Heart right ventricle (tissue), 16 donors: Measurements from ENCODE around the gene LMX1B. TPM values are rescaled to one million over a fixed set of nuclear protein-coding genes. Genes with fewer than 3 reads are reported as not detected.

Source experiments
- ATAC-seq, 8 donors: fragments of 200-7000 bp; cut with Tn5 transposase; one replicate each; pipeline ENCODE4 v1.9.1; 2020; ENCODE audit warnings: mild to moderate bottlenecking in 8 of 8, moderate library complexity in 8 of 8, moderate number of reproducible peaks in 1 of 8
- DNase-seq, 2 donors: peaks; one replicate each; pipeline ENCODE4 v3.0.0-alpha.2; 2020
- H3K27ac ChIP-seq, 10 donors: fragments of 200-600 bp; sonication (generic) in 2 of 10; one replicate each; pipeline versions ENCODE4 v1.5.0 to v1.8.0; 2020 to 2022; ENCODE audit warnings: mild to moderate bottlenecking in 3 of 10
- H3K27me3 ChIP-seq, 7 donors: fragments of 200-600 bp; one replicate each; pipeline ENCODE4 v1.8.0; 2021 to 2022; ENCODE audit warnings: mild to moderate bottlenecking in 2 of 7
- H3K36me3 ChIP-seq, 9 donors: fragments of 200-600 bp; sonication (generic) in 1 of 9; one replicate each; pipeline versions ENCODE4 v1.5.0 to v1.8.0; 2020 to 2022; ENCODE audit warnings: mild to moderate bottlenecking in 2 of 9
- H3K4me1 ChIP-seq, 9 donors: fragments of 200-600 bp; sonication (generic) in 1 of 9; one replicate each; pipeline versions ENCODE4 v1.5.0 to v1.8.0; 2020 to 2022; ENCODE audit warnings: mild to moderate bottlenecking in 4 of 9
- H3K4me3 ChIP-seq, 10 donors: fragments of 200-600 bp; sonication (generic) in 2 of 10; one replicate each; pipeline versions ENCODE4 v1.5.0 to v1.8.0; 2020 to 2022; ENCODE audit warnings: mild to moderate bottlenecking in 7 of 10, moderate library complexity in 2 of 10
- H3K9me3 ChIP-seq, 11 donors: fragments of 200-600 bp in 10 of 11; sonication (generic) in 2 of 11; one replicate each; pipeline versions ENCODE4 v1.5.0 to v1.8.0; 2013 to 2022; ENCODE audit warnings: mild to moderate bottlenecking in 2 of 11, control low read depth in 1 of 11, moderate library complexity in 1 of 11
- CTCF ChIP-seq, 9 donors: fragments of 200-600 bp; sonication (generic) in 2 of 9; IDR thresholded peaks; one replicate each; pipeline versions ENCODE4 v1.5.0 to v1.8.0; 2021 to 2022; ENCODE audit warnings: antibody characterized with exemption in 9 of 9, mild to moderate bottlenecking in 5 of 9, moderate library complexity in 1 of 9
- WGBS, 2 donors: extraction: QIAGEN DNeasy Blood & Tissue Kit; methylation state at CpG; one replicate each; pipeline ENCODE4 v1.1.7; 2013; ENCODE audit warnings: inconsistent platforms in 1 of 2; 5-methylcytosine and 5-hydroxymethylcytosine counted together
- intact Hi-C, 10 donors: fragments of 100-400 bp; cut with DNase I; formaldehyde crosslinking; loops; one replicate each; pipeline versions ENCODE4 v1.11.1 to v1.14.2; 2022
- polyA plus RNA-seq, 2 donors: library from polyadenylated mRNA; stranded (reverse); fragments of 200-250 nt; gene quantifications; one replicate each; pipeline ENCODE4 v1.2.3, GENCODE V29; 2013
- total RNA-seq, 10 donors: library from RNA; stranded (reverse); fragmentation: NEBNext Ultra II Directional in 3 of 10; extraction: Animal tissue kit (Norgen Biotek cat#: 25700) in 3 of 10; gene quantifications; one replicate each; pipeline versions ENCODE4 v1.2.1 to v1.2.4, GENCODE V29; 2021 to 2023
- donor health status: Arrhythmogenic right ventricular cardiomyopathy.
- donor health status: ischemic (EF 13 %, LVEDD 7.1; RV severe dilation, severe dysfunction).
- donor health status: healthy with polysubstance abuse.
- donor health status: DM: no; HTN: yes; CAD: no.
- donor health status: DM: no; HTN: no; CAD: no.
- donor health status: ischemic (EF 25% LVEDD 6.9; RV normal size, moderate dysfunction).
- donor health status: ischemic (EF 25% LVEDD 5.7; RV mildly dilated, moderate dysfunction).
- donor health status: healthy.
- donor health status: DM: yes; HTN: yes; CAD: no.
- donor health status: Ischemic cardiomyopathy.
- donor health status: ischemic (EF 35%, LVEDD 5.7; RV mildly dilated, moderate dysfunction).
- donor health status: nonischemic (EF 11% LVEDD 7.7; RV severe dilation, severe dysfunction).
- donor health status: DM: yes; HTN: yes; CAD: no.
- donor health status: PGD.
- donor health status: ischemic (EF 29% LVEDD 5.4; RV normal size, mild dysfunction).
- donor health status: nonischemic (EF 23%, LVEDD 6.1; RV moderate dilation, normal function).

LMX1B gene
- total and polyA plus RNA-seq, 12 donors: 0.25 to 0.97 (median 0.37) TPM

- WGBS, 2 donors: 67 to 70% methylated on average over 17 of the region's 17 CpGs
- DNase-seq: no peak
- peaks cover 9 to 17% (median 15%) of the 10 kb centered on the region in 9 donors for H3K4me1 ChIP-seq
- no peak for ATAC-seq
- intact Hi-C loops: no loop called here
- no peaks in the 10 kb centered on the region for H3K9me3 ChIP-seq
- peaks cover 0 to 15% (median 0%) of the 10 kb centered on the region in 7 donors for H3K27me3 ChIP-seq
- no peak overlapping the region for H3K27ac ChIP-seq
- no peak overlapping the region for H3K4me3 ChIP-seq
- TF ChIP-seq CTCF (IDR thresholded peaks at IDR 0.05): no peak
- no peaks in the 10 kb centered on the region for H3K36me3 ChIP-seq
Observed at GRCh38 chr9:126583144-126583760, 30.5 kb upstream of the LMX1B start.

- intact Hi-C loops: no loop called here
- no peak overlapping the region for H3K4me3 ChIP-seq
- ATAC-seq: no peak
- TF ChIP-seq CTCF (IDR thresholded peaks at IDR 0.05): no peak
- H3K27me3 ChIP-seq: peaks cover 0 to 21% (median 0%) of the 10 kb centered on the region in 7 donors
- no peaks in the 10 kb centered on the region for H3K9me3 ChIP-seq
- peaks cover 15 to 30% (median 24%) of the 10 kb centered on the region in 9 donors for H3K4me1 ChIP-seq
- H3K27ac ChIP-seq: no peak overlapping the region
- DNase-seq: no peak
- no peaks in the 10 kb centered on the region for H3K36me3 ChIP-seq
- WGBS, 2 donors: 97% methylated on average over 7 of the region's 7 CpGs
Observed at GRCh38 chr9:126584611-126585010, 29.1 kb upstream of the LMX1B start.

DNA sequence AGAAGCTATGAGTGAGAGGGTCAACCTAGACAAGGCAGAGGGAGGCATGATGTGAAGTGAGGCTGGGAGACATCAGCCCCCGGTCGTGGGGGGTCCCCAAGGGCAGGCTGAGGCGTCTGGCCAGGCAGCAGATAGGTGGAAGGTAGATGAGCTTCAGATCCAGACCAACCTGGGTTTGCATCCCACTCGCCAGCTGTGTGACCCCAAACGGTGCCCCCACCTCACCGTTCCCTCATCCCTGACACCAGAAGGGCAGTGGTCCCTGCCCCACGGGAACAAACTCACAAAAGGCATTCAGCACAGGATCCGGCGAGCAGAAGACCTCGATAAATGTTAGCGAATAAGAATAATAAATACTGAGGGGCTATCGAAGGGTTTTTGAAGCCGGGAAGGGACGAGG is 27.5 kb upstream of the LMX1B start:
- no peak for ATAC-seq
- no peaks in the 10 kb centered on the region for H3K9me3 ChIP-seq
- H3K27me3 ChIP-seq: peaks cover 0 to 21% (median 0%) of the 10 kb centered on the region in 7 donors
- peaks cover 15 to 30% (median 24%) of the 10 kb centered on the region in 9 donors for H3K4me1 ChIP-seq
- intact Hi-C loops: no loop called here
- no peaks in the 10 kb centered on the region for H3K36me3 ChIP-seq
- 91 to 95% methylated on average over 14 of the region's 14 CpGs for WGBS, 2 donors
- no peak overlapping the region for H3K4me3 ChIP-seq
- H3K27ac ChIP-seq: peak overlapping the region in 2 of 10 donors; percentile 77 to 85
- TF ChIP-seq CTCF (IDR thresholded peaks at IDR 0.05): no peak
- no peak for DNase-seq

DNA sequence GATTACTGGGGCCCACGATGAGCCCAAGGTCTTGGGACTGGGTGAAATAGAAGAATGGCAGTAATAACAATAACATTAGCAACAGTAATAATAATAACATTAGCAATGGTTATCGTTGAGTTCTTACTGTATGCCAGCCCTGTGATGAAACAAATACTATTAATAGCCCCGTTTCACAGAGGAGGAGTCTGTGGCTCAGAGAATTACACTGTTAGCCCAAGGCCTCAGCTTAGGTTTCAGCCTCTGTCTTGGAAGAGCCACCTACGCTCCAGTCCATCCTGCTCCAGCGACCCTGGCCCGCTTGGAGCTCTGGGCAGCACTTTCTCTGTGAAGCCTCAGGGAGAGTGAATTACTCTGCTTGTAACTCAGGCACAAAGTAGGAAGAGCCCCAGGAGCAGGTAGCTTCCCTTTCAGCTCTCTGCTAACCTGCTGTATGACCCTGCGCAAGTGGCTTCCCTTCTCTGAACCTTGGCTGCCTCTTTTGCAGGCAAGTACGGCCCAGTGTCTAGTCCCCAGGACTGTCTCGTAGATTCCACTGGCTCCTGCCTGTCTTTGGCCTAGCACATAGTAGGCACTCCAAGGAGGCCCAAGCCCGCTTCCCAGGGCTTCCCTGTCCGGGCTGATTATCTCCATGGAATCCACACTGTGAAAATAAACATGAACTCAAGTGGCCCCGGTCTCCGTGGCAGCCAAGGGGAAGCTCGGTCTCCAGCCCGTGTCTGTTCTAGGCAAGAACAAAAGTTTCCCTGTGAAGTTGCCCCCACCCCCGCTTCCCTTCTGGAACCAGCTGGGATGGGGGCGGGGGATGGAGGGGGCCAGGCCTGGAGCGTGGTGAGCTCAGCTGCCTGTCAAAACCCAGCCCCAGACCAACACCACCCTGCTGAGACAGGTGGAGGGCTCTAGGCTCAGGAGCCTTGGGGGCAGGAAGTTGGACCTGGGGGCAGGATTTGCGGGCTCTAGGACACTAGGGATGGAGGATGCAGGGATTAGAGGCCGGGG is 26.2 kb upstream of the LMX1B start:
- ATAC-seq (peak; percentile 88 to 94 (median 92)), DNase-seq (peak; percentile 80 to 89)
- intact Hi-C loops: no loop called here
- no peak for TF ChIP-seq CTCF (IDR thresholded peaks at IDR 0.05)
- peak overlapping the region; percentile 46 to 90 (median 77) for H3K27ac ChIP-seq
- 24 to 27% methylated on average over 20 of the region's 20 CpGs for WGBS, 2 donors
- no peaks in the 10 kb centered on the region for H3K9me3 ChIP-seq
- H3K27me3 ChIP-seq: peaks cover 0 to 20% (median 0%) of the 10 kb centered on the region in 7 donors
- H3K4me1 ChIP-seq: peaks cover 15 to 30% (median 24%) of the 10 kb centered on the region in 9 donors
- no peaks in the 10 kb centered on the region for H3K36me3 ChIP-seq
- no peak overlapping the region for H3K4me3 ChIP-seq
